K562 (cell line): ENCODE results near the gene MLKL. TPM values are rescaled to one million over a fixed set of nuclear protein-coding genes. Genes with fewer than 3 reads are reported as not detected.

Experiments used
- ARNT ChIP-seq, 2 experiments: fragments of 450-650 bp; IDR thresholded peaks; 2 replicates each; pipeline ENCODE4 v1.6.1; 2016; ENCODE audit warnings: mild to moderate bottlenecking in 1 of 2
- CBX5 ChIP-seq: IDR thresholded peaks from 2 replicates; pipeline ENCODE4 v1.6.1; 2014; ENCODE audit warnings: low read depth, borderline replicate concordance
- EP300 ChIP-seq: IDR thresholded peaks from 2 replicates; pipeline ENCODE4 v1.6.1; 2012; ENCODE audit warnings: low read length, improper control_type of control experiment
- FIP1L1 ChIP-seq: fragments of 200-400 bp; formaldehyde crosslinking; IDR thresholded peaks from 2 replicates; pipeline ENCODE4 v1.6.1; 2018; ENCODE audit warnings: mild to moderate bottlenecking, low read depth, low read length; ENCODE audit not compliant: poor library complexity, severe bottlenecking
- FOXM1 ChIP-seq, 2 experiments: fragments of 450-650 bp in 1 of 2; sonication (generic) in 1 of 2; formaldehyde crosslinking in 1 of 2; IDR thresholded peaks; 2 replicates each; pipeline versions ENCODE4 v1.6.1 to v1.9.0; 2017 to 2022; ENCODE audit warnings: low read depth in 2 of 2, mild to moderate bottlenecking in 2 of 2, missing genetic modification reagents in 1 of 2, moderate library complexity in 1 of 2
- GABPB2 ChIP-seq: fragments of 250-450 bp; sonication (Bioruptor Pico); conservative IDR thresholded peaks from 2 replicates; pipeline ENCODE4 v1.5.1; 2021; ENCODE audit warnings: mild to moderate bottlenecking
- ILF3 ChIP-seq: fragments of 450-650 bp; IDR thresholded peaks from 2 replicates; pipeline ENCODE4 v1.6.1; 2018; ENCODE audit warnings: antibody characterized with exemption, mild to moderate bottlenecking, moderate library complexity, borderline replicate concordance
- JUN ChIP-seq, 2 experiments: sonication (generic) in 1 of 2; formaldehyde crosslinking in 1 of 2; IDR thresholded peaks; 2 replicates each; pipeline versions ENCODE4 v1.6.1 to v1.8.0; 2012 to 2022; ENCODE audit warnings: borderline replicate concordance in 2 of 2, mild to moderate bottlenecking in 2 of 2, improper control_type of control experiment in 1 of 2, low read depth in 1 of 2, low read length in 1 of 2, missing genetic modification reagents in 1 of 2
- KLF6 ChIP-seq: fragments of 250-450 bp; sonication (Bioruptor Pico); IDR thresholded peaks from 2 replicates; pipeline ENCODE4 v1.4.0; 2020; ENCODE audit warnings: mild to moderate bottlenecking, moderate library complexity, borderline replicate concordance
- LEF1 ChIP-seq: fragments of 450-650 bp; IDR thresholded peaks from 2 replicates; pipeline ENCODE4 v1.6.1; 2016; ENCODE audit warnings: mild to moderate bottlenecking
- MCM2 ChIP-seq: fragments of 450-650 bp; IDR thresholded peaks from 2 replicates; pipeline ENCODE4 v1.6.1; 2017; ENCODE audit warnings: low read depth, mild to moderate bottlenecking
- MCM3 ChIP-seq: fragments of 450-650 bp; IDR thresholded peaks from 2 replicates; pipeline ENCODE4 v1.6.1; 2016
- NELFE ChIP-seq: IDR thresholded peaks from 2 replicates; pipeline ENCODE4 v1.6.1; 2011; ENCODE audit warnings: mild to moderate bottlenecking; ENCODE audit not compliant: insufficient read depth, insufficient read length
- PHB ChIP-seq: fragments of 250-450 bp; sonication (Bioruptor Pico); IDR thresholded peaks from 2 replicates; pipeline ENCODE4 v1.5.0; 2021
- PYGO2 ChIP-seq: fragments of 450-650 bp; IDR thresholded peaks from 2 replicates; pipeline ENCODE4 v1.6.1; 2016; ENCODE audit warnings: mild to moderate bottlenecking, missing genetic modification characterization, moderate library complexity, missing compliant biosample characterization
- SAFB ChIP-seq: fragments of 200-400 bp; formaldehyde crosslinking; IDR thresholded peaks from 2 replicates; pipeline ENCODE4 v1.6.1; 2017; ENCODE audit warnings: low read depth, low read length, borderline replicate concordance
- TAF15 ChIP-seq: fragments of 200-400 bp; formaldehyde crosslinking; IDR thresholded peaks from 2 replicates; pipeline ENCODE4 v1.6.1; 2017; ENCODE audit warnings: mild to moderate bottlenecking, low read depth, low read length, moderate library complexity
- ZNF12 ChIP-seq: sonication (generic); formaldehyde crosslinking; IDR thresholded peaks from 2 replicates; pipeline ENCODE4 v1.4.0; 2020; ENCODE audit warnings: mild to moderate bottlenecking, missing genetic modification reagents
- ZNF311 ChIP-seq: fragments of 250-450 bp; sonication (Bioruptor Pico); IDR thresholded peaks from 2 replicates; pipeline ENCODE4 v1.4.0; 2020; ENCODE audit warnings: mild to moderate bottlenecking, moderate library complexity
- ZNF75A ChIP-seq: fragments of 450-650 bp; formaldehyde crosslinking; IDR thresholded peaks from 2 replicates; pipeline ENCODE4 v1.4.0; 2020; ENCODE audit warnings: mild to moderate bottlenecking
- ZNF79 ChIP-seq: fragments of 250-450 bp; sonication (Bioruptor Pico); IDR thresholded peaks from 2 replicates; pipeline ENCODE4 v1.4.0; 2020; ENCODE audit warnings: low read depth, mild to moderate bottlenecking, moderate library complexity
- polyA plus RNA-seq, 8 experiments: library from polyadenylated mRNA; depleted of rRNA in 4 of 8; stranded (reverse) in 5 of 8; unstranded in 3 of 8; fragments of >200 nt; fragmentation: Nextera tagmentation in 2 of 8; fragmentation: Illumina TruSeq in 1 of 8; extraction: Ambion mirVana in 2 of 8; extraction: Trizol in 1 of 8; gene quantifications; 2 replicates each; pipeline versions ENCODE4 v1.2.1 to v1.2.3, GENCODE V29; 2011 to 2014; ENCODE audit warnings: inconsistent platforms in 1 of 8, missing spikeins in 1 of 8
- total RNA-seq, 7 experiments: library from RNA; depleted of rRNA in 6 of 7; stranded (reverse); fragments of >200 nt in 6 of 7; fragmentation: Illumina TruSeq in 2 of 7; extraction: Trizol in 2 of 7; gene quantifications; 2 replicates each; pipeline versions ENCODE4 v1.2.1 to v1.2.3, GENCODE V29; 2011 to 2021; ENCODE audit warnings: low replicate concordance in 1 of 7
- TF ChIP-seq, protein P1 (sequence below): fragments of 250-450 bp; sonication (Bioruptor Pico); IDR thresholded peaks from 2 replicates; pipeline ENCODE4 v1.4.0; 2020; ENCODE audit warnings: mild to moderate bottlenecking, moderate library complexity
- TF ChIP-seq, protein P2 (sequence below): fragments of 250-450 bp; sonication (Bioruptor Pico); IDR thresholded peaks from 2 replicates; pipeline ENCODE4 v1.9.0; 2021; ENCODE audit warnings: mild to moderate bottlenecking
- TF ChIP-seq, protein P3 (sequence below), 2 experiments: fragments of 450-650 bp in 1 of 2; sonication (generic) in 1 of 2; formaldehyde crosslinking; conservative IDR thresholded peaks; 2 replicates each; pipeline versions ENCODE4 v1.4.0 to v1.8.1; 2020 to 2022; ENCODE audit warnings: mild to moderate bottlenecking in 1 of 2, missing genetic modification reagents in 1 of 2
- TF ChIP-seq, protein P4 (sequence below), 2 experiments: fragments of 250-450 bp in 1 of 2; fragments of 450-650 bp in 1 of 2; sonication (Bioruptor Pico) in 1 of 2; IDR thresholded peaks; 2 replicates each; pipeline versions ENCODE4 v1.6.1 to v1.8.0; 2016 to 2021; ENCODE audit warnings: mild to moderate bottlenecking in 2 of 2, moderate library complexity in 2 of 2, missing compliant biosample characterization in 1 of 2, missing genetic modification characterization in 1 of 2

The MLKL gene
- total and polyA plus RNA-seq, 9 of the 15 experiments (the other 6 are each of a cell fraction or from before 2014, with no cell fraction given) = 1.6 to 6.1 (median 4.8) TPM

DNA sequence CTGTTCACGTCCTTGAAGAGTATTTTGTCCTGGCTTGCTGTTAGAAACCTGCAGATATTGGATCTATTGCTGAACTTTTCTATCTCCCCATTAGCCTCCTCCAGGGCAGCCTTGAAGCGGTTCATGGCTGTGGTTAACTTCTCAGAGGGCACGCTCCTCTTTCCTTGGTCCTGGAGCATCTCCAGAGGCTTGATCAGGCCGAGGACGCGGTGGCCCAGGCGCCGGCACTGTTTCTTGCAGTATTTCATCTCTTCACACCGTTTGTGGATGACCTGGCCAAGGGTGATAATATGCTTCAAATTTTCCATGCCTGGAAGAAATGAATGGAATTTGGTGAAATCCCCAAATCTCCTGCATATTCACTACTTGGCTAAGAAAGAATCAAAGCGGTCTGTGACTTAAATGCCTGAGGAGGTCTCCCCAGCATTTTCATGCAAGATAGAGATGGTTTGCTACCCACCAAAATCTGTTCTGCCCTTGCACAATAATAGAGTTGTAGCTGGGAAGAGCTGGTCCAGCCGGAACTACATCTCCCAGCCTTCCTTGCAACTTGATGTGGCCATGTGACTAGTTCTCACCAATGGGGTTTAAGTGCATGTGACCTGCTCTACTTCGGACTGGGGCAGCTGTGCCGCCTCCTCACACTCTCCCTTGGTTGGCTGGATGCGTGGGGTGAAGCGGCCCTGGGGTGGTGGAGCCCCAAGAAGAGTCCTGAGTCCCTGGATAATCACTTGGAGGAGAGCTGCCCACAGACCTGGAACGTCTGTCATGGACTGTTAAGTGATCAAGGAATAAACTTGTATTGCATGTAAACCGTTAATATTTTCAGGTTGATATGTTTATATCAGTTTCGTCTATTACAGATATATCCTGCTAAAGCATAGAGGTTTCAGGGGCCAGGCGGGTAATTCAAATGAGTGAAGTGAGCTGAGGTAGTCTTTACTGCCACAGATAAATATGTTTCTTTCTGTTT lies 4.9 kb downstream of the MLKL start (continued):
- no peak for TF ChIP-seq ZNF12 (CRISPR knock-in tag)
- TF ChIP-seq ZNF311 (CRISPR knock-in tag) = no peak
- TF ChIP-seq, protein P1, sequence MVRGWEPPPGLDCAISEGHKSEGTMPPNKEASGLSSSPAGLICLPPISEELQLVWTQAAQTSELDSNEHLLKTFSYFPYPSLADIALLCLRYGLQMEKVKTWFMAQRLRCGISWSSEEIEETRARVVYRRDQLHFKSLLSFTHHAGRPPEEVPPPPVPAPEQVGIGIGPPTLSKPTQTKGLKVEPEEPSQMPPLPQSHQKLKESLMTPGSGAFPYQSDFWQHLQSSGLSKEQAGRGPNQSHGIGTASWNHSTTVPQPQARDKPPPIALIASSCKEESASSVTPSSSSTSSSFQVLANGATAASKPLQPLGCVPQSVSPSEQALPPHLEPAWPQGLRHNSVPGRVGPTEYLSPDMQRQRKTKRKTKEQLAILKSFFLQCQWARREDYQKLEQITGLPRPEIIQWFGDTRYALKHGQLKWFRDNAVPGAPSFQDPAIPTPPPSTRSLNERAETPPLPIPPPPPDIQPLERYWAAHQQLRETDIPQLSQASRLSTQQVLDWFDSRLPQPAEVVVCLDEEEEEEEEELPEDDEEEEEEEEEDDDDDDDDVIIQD (CRISPR knock-in tag) = no peak
- no peak for TF ChIP-seq FOXM1 (IDR thresholded peaks at IDR 0.05; ENCODE audit: low read depth)
- TF ChIP-seq FOXM1 (CRISPR knock-in tag; IDR thresholded peaks at IDR 0.05; ENCODE audit: low read depth) = no peak
- no peak for TF ChIP-seq FIP1L1
- TF ChIP-seq EP300 = no peak
- TF ChIP-seq KLF6 = no peak
- no peak for TF ChIP-seq ILF3
- no peak for TF ChIP-seq CBX5
- TF ChIP-seq GABPB2 (CRISPR knock-in tag) = no peak
- no peak for TF ChIP-seq PYGO2 (tag)
- TF ChIP-seq, protein P2, sequence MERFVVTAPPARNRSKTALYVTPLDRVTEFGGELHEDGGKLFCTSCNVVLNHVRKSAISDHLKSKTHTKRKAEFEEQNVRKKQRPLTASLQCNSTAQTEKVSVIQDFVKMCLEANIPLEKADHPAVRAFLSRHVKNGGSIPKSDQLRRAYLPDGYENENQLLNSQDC (CRISPR knock-in tag) = no peak
- no peak for TF ChIP-seq ZNF79
- TF ChIP-seq NELFE = no peak
- TF ChIP-seq SAFB = no peak
- TF ChIP-seq JUN (IDR thresholded peaks at IDR 0.05; ENCODE audit: borderline replicate concordance, low read depth, low read length) = peak; percentile 47; the same call in 1 of the 2 replicates
- no peak for TF ChIP-seq JUN (CRISPR knock-in tag; IDR thresholded peaks at IDR 0.05; ENCODE audit: borderline replicate concordance)
- peak in 1 of 2 experiments; percentile 53; a peak in 1 of 4 replicates for TF ChIP-seq ARNT (IDR thresholded peaks at IDR 0.05)
- no peak for TF ChIP-seq MCM2
- no peak for TF ChIP-seq ZNF75A (CRISPR knock-in tag)
- TF ChIP-seq, protein P3, sequence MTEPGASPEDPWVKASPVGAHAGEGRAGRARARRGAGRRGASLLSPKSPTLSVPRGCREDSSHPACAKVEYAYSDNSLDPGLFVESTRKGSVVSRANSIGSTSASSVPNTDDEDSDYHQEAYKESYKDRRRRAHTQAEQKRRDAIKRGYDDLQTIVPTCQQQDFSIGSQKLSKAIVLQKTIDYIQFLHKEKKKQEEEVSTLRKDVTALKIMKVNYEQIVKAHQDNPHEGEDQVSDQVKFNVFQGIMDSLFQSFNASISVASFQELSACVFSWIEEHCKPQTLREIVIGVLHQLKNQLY (CRISPR knock-in tag; conservative IDR thresholded peaks at IDR 0.05) = no peak
- TF ChIP-seq TAF15 = no peak
- no peak for TF ChIP-seq LEF1
- TF ChIP-seq PHB (CRISPR knock-in tag) = no peak
- TF ChIP-seq, protein P4, sequence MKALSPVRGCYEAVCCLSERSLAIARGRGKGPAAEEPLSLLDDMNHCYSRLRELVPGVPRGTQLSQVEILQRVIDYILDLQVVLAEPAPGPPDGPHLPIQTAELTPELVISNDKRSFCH (CRISPR knock-in tag; IDR thresholded peaks at IDR 0.05) = no peak
- TF ChIP-seq, protein P4 (tag; IDR thresholded peaks at IDR 0.05) = no peak
- no peak for TF ChIP-seq MCM3
